SJCRH30 (cell line): ENCODE measurements around the gene CST7. TPM values are rescaled to one million over a fixed set of nuclear protein-coding genes. Genes with fewer than 3 reads are reported as not detected.
"Not testable (repeated sequence)": the region's sequence is repeated elsewhere in the genome, so short reads cannot be mapped to it uniquely, and the experiment has no call there.

Experiments used
- DNase-seq, 2 experiments: peaks; one replicate each; pipeline ENCODE4 v3.0.0-alpha.2; 2015 to 2020
- H3K27ac ChIP-seq: fragments of 250-450 bp; sonication (Bioruptor Pico); 2 replicates; pipeline ENCODE4 v1.5.1; 2020; ENCODE audit warnings: mild to moderate bottlenecking, moderate library complexity
- H3K27me3 ChIP-seq: fragments of 250-450 bp; sonication (Bioruptor Pico); 2 replicates; pipeline ENCODE4 v1.5.1; 2020; ENCODE audit warnings: mild to moderate bottlenecking, moderate library complexity
- H3K36me3 ChIP-seq: fragments of 250-450 bp; sonication (Bioruptor Pico); 2 replicates; pipeline ENCODE4 v1.5.1; 2020; ENCODE audit warnings: mild to moderate bottlenecking, moderate library complexity
- H3K4me1 ChIP-seq: fragments of 250-450 bp; sonication (Bioruptor Pico); 2 replicates; pipeline ENCODE4 v1.5.1; 2020; ENCODE audit warnings: mild to moderate bottlenecking, moderate library complexity
- H3K4me3 ChIP-seq: fragments of 250-450 bp; sonication (Bioruptor Pico); 2 replicates; pipeline ENCODE4 v1.5.1; 2020; ENCODE audit warnings: mild to moderate bottlenecking, moderate library complexity
- H3K9me3 ChIP-seq: fragments of 250-450 bp; sonication (Bioruptor Pico); replicated peaks from 2 replicates; pipeline ENCODE4 v1.5.1; 2020; ENCODE audit warnings: mild to moderate bottlenecking, moderate library complexity
- total RNA-seq: library from RNA; depleted of rRNA; stranded (reverse); fragments of >200 nt; shearing (Covaris generic); gene quantifications from 2 replicates; pipeline ENCODE4 v1.2.3, GENCODE V29; 2014

CST7 gene
- total RNA-seq, 1 experiment from 2014 or later, result not detected

- Histone ChIP-seq H3K4me1 (peaks cover 12% of the 10 kb centered on the region), H3K9me3 (no peaks in the 10 kb centered on the region), H3K4me3 (no peak overlapping the region), H3K27me3 (no peaks in the 10 kb centered on the region; the same call in 1 of the 2 replicates), H3K36me3 (no peaks in the 10 kb centered on the region), H3K27ac (no peak overlapping the region)
- peak; percentile 79 to 89 for DNase-seq
These were observed 31.1 kb upstream of the CST7 start for GRCh38 chr20:24917797-24918578.

GRCh38 chr20:24918579-24919566, 30.2 kb upstream of the CST7 start:
- Histone ChIP-seq H3K4me3 (no peak overlapping the region), H3K36me3 (no peaks in the 10 kb centered on the region), H3K9me3 (peaks cover 1% of the 10 kb centered on the region; the same call in 1 of the 2 replicates), H3K4me1 (peaks cover 12% of the 10 kb centered on the region), H3K27ac (no peak overlapping the region), H3K27me3 (no peaks in the 10 kb centered on the region; the same call in 1 of the 2 replicates)
- peak in 1 of 2 experiments; percentile 26 for DNase-seq

- H3K4me3 ChIP-seq, result not testable (repeated sequence)
These were observed 29.4 kb upstream of the CST7 start for GRCh38 chr20:24919665-24920064.

GRCh38 chr20:24920706-24921105, 28.4 kb upstream of the CST7 start:
- H3K27ac ChIP-seq, result peak overlapping the region; percentile 63
- H3K4me1 ChIP-seq, result peaks cover 12% of the 10 kb centered on the region
- H3K36me3 ChIP-seq, H3K4me3 ChIP-seq, H3K9me3 ChIP-seq, H3K27me3 ChIP-seq: not testable (repeated sequence)
- peak; percentile 69 to 81 for DNase-seq

More at GRCh38 chr20:24919665-24920064, 29.4 kb upstream of the CST7 start:
- H3K27ac ChIP-seq, H3K27me3 ChIP-seq, DNase-seq, H3K9me3 ChIP-seq, H3K36me3 ChIP-seq: not testable (repeated sequence)
- peaks cover 12% of the 10 kb centered on the region for H3K4me1 ChIP-seq

- H3K36me3 ChIP-seq, H3K4me3 ChIP-seq, H3K9me3 ChIP-seq, H3K27me3 ChIP-seq, H3K4me1 ChIP-seq, DNase-seq, H3K27ac ChIP-seq: not testable (repeated sequence)
These were observed 19.8 kb upstream of the CST7 start for GRCh38 chr20:24929259-24929658.

- not testable (repeated sequence) for H3K4me3 ChIP-seq, DNase-seq, H3K27ac ChIP-seq
These were observed 19.0 kb upstream of the CST7 start for GRCh38 chr20:24929867-24930723.

GRCh38 chr20:24930724-24931688, 18.1 kb upstream of the CST7 start:
- DNase-seq, H3K36me3 ChIP-seq, H3K27ac ChIP-seq, H3K4me1 ChIP-seq, H3K27me3 ChIP-seq, H3K4me3 ChIP-seq, H3K9me3 ChIP-seq: not testable (repeated sequence)

More at GRCh38 chr20:24929867-24930723, 19.0 kb upstream of the CST7 start:
- H3K9me3 ChIP-seq, H3K4me1 ChIP-seq, H3K27me3 ChIP-seq, H3K36me3 ChIP-seq: not testable (repeated sequence)

- not testable (repeated sequence) for H3K4me1 ChIP-seq, H3K4me3 ChIP-seq, H3K9me3 ChIP-seq, H3K36me3 ChIP-seq, H3K27ac ChIP-seq, H3K27me3 ChIP-seq, DNase-seq
These were observed 17.2 kb upstream of the CST7 start for GRCh38 chr20:24931893-24932292.

GRCh38 chr20:24933266-24933908, 15.7 kb upstream of the CST7 start:
- no peaks in the 10 kb centered on the region for H3K9me3 ChIP-seq
- H3K36me3 ChIP-seq, result no peaks in the 10 kb centered on the region
- no peaks in the 10 kb centered on the region for H3K27me3 ChIP-seq
- H3K4me1 ChIP-seq, result no peaks in the 10 kb centered on the region
- no peak overlapping the region for H3K27ac ChIP-seq
- H3K4me3 ChIP-seq, result no peak overlapping the region
- no peak for DNase-seq

- no peak overlapping the region for H3K4me3 ChIP-seq
- no peaks in the 10 kb centered on the region for H3K36me3 ChIP-seq
- H3K27me3 ChIP-seq, result no peaks in the 10 kb centered on the region
- no peaks in the 10 kb centered on the region for H3K4me1 ChIP-seq
- H3K27ac ChIP-seq, result no peak overlapping the region
- no peaks in the 10 kb centered on the region for H3K9me3 ChIP-seq
- no peak for DNase-seq
These were observed 14.9 kb upstream of the CST7 start for GRCh38 chr20:24934101-24934661.

GRCh38 chr20:24934716-24935115, 14.4 kb upstream of the CST7 start:
- Histone ChIP-seq H3K4me1 (no peaks in the 10 kb centered on the region), H3K27ac (no peak overlapping the region), H3K27me3 (no peaks in the 10 kb centered on the region), H3K36me3 (no peaks in the 10 kb centered on the region), H3K4me3 (no peak overlapping the region), H3K9me3 (no peaks in the 10 kb centered on the region)
- no peak for DNase-seq

GRCh38 chr20:24935140-24935539, 13.9 kb upstream of the CST7 start:
- H3K36me3 ChIP-seq, result no peaks in the 10 kb centered on the region
- no peak for DNase-seq
- no peaks in the 10 kb centered on the region for H3K4me1 ChIP-seq
- H3K4me3 ChIP-seq, result no peak overlapping the region
- no peaks in the 10 kb centered on the region for H3K27me3 ChIP-seq
- no peaks in the 10 kb centered on the region for H3K9me3 ChIP-seq
- H3K27ac ChIP-seq, result no peak overlapping the region
